ENCODE measurements around the gene WNT5B. TPM values are rescaled to one million over a fixed set of nuclear protein-coding genes. Genes with fewer than 3 reads are reported as not detected.
A peak's percentile ranks its signal among the peaks of the same experiment; 100 is the strongest.

The WNT5B gene
- total and polyA plus RNA-seq, 9 of the 15 experiments (the other 6 are each of a cell fraction or from before 2014, with no cell fraction given): 0.42 to 16.8 (median 5.4) TPM

DNA sequence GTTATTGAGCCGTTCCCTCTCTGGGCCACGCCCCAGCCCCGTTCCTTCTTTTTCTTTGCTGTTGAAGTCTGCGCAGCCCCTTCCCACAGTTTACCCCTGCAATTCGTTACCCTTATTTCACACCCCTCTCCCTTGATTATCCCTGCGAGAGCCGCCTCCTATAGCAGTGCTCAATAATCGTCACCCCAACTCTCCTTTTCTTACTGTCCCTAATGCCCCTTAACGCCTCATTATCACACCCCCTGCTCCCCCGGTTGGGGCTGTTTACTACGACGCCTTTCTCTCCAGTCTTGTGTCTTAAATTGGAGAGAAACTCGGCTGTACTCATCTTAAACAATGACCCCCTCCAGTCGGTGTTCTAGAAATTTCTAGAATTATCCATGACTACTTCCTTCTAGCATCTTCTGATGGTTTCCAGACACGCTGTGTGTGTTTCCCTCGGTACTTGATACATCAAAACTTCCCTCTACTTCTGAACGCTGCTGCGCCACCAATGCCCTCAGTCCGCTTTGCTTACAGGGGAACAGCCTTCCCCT, 33.9 kb upstream of the WNT5B start (continued):
- no peak for TF ChIP-seq ZNF408 (CRISPR knock-in tag; IDR thresholded peaks at IDR 0.05; ENCODE audit: low read depth)
- TF ChIP-seq TCFL5 (CRISPR knock-in tag; conservative IDR thresholded peaks at IDR 0.05): no peak
- TF ChIP-seq, protein P1, sequence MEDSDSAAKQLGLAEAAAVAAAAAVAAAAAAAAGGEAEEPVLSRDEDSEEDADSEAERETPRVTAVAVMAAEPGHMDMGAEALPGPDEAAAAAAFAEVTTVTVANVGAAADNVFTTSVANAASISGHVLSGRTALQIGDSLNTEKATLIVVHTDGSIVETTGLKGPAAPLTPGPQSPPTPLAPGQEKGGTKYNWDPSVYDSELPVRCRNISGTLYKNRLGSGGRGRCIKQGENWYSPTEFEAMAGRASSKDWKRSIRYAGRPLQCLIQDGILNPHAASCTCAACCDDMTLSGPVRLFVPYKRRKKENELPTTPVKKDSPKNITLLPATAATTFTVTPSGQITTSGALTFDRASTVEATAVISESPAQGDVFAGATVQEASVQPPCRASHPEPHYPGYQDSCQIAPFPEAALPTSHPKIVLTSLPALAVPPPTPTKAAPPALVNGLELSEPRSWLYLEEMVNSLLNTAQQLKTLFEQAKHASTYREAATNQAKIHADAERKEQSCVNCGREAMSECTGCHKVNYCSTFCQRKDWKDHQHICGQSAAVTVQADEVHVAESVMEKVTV (CRISPR knock-in tag; IDR thresholded peaks at IDR 0.05): no peak
- TF ChIP-seq, protein P2, sequence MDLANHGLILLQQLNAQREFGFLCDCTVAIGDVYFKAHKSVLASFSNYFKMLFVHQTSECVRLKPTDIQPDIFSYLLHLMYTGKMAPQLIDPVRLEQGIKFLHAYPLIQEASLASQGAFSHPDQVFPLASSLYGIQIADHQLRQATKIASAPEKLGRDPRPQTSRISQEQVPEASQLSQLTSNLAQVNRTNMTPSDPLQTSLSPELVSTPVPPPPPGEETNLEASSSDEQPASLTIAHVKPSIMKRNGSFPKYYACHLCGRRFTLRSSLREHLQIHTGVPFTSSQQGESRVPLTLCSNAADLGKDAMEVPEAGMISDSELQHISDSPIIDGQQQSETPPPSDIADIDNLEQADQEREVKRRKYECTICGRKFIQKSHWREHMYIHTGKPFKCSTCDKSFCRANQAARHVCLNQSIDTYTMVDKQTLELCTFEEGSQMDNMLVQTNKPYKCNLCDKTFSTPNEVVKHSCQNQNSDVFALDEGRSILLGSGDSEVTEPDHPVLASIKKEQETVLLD (IDR thresholded peaks at IDR 0.05): peak; percentile 39; the same call in 1 of the 2 replicates
- TF ChIP-seq SMARCE1 (IDR thresholded peaks at IDR 0.05): 0 out of 2 replicates have a peak, but pooled peaks have one; percentile 46
- TF ChIP-seq, protein P3, sequence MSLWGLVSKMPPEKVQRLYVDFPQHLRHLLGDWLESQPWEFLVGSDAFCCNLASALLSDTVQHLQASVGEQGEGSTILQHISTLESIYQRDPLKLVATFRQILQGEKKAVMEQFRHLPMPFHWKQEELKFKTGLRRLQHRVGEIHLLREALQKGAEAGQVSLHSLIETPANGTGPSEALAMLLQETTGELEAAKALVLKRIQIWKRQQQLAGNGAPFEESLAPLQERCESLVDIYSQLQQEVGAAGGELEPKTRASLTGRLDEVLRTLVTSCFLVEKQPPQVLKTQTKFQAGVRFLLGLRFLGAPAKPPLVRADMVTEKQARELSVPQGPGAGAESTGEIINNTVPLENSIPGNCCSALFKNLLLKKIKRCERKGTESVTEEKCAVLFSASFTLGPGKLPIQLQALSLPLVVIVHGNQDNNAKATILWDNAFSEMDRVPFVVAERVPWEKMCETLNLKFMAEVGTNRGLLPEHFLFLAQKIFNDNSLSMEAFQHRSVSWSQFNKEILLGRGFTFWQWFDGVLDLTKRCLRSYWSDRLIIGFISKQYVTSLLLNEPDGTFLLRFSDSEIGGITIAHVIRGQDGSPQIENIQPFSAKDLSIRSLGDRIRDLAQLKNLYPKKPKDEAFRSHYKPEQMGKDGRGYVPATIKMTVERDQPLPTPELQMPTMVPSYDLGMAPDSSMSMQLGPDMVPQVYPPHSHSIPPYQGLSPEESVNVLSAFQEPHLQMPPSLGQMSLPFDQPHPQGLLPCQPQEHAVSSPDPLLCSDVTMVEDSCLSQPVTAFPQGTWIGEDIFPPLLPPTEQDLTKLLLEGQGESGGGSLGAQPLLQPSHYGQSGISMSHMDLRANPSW (CRISPR knock-in tag; IDR thresholded peaks at IDR 0.05): no peak
- TF ChIP-seq, protein P4, sequence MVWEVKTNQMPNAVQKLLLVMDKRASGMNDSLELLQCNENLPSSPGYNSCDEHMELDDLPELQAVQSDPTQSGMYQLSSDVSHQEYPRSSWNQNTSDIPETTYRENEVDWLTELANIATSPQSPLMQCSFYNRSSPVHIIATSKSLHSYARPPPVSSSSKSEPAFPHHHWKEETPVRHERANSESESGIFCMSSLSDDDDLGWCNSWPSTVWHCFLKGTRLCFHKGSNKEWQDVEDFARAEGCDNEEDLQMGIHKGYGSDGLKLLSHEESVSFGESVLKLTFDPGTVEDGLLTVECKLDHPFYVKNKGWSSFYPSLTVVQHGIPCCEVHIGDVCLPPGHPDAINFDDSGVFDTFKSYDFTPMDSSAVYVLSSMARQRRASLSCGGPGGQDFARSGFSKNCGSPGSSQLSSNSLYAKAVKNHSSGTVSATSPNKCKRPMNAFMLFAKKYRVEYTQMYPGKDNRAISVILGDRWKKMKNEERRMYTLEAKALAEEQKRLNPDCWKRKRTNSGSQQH (CRISPR knock-in tag; IDR thresholded peaks at IDR 0.05): no peak
- no peak for TF ChIP-seq ZNF699 (CRISPR knock-in tag; IDR thresholded peaks at IDR 0.05; ENCODE audit: insufficient replicate concordance)
- TF ChIP-seq MEF2D (tag; conservative IDR thresholded peaks at IDR 0.05; ENCODE audit: low read depth): no peak
- 0 out of 2 replicates have a peak, but pooled peaks have one; percentile 48 for TF ChIP-seq HLTF (IDR thresholded peaks at IDR 0.05)
- no peak for TF ChIP-seq SRF (CRISPR knock-in tag; IDR thresholded peaks at IDR 0.05)
- TF ChIP-seq, protein P5, sequence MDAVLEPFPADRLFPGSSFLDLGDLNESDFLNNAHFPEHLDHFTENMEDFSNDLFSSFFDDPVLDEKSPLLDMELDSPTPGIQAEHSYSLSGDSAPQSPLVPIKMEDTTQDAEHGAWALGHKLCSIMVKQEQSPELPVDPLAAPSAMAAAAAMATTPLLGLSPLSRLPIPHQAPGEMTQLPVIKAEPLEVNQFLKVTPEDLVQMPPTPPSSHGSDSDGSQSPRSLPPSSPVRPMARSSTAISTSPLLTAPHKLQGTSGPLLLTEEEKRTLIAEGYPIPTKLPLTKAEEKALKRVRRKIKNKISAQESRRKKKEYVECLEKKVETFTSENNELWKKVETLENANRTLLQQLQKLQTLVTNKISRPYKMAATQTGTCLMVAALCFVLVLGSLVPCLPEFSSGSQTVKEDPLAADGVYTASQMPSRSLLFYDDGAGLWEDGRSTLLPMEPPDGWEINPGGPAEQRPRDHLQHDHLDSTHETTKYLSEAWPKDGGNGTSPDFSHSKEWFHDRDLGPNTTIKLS (IDR thresholded peaks at IDR 0.05; ENCODE audit: borderline replicate concordance, low read depth): 0 out of 2 replicates have a peak, but pooled peaks have one; percentile 10
- TF ChIP-seq RAD21 (CRISPR knock-in tag; conservative IDR thresholded peaks at IDR 0.05 in 1 of 2, IDR thresholded peaks at IDR 0.05 in 1 of 2): no peak
- TF ChIP-seq TEAD2 (tag; IDR thresholded peaks at IDR 0.05): no peak
- TF ChIP-seq, protein P6, sequence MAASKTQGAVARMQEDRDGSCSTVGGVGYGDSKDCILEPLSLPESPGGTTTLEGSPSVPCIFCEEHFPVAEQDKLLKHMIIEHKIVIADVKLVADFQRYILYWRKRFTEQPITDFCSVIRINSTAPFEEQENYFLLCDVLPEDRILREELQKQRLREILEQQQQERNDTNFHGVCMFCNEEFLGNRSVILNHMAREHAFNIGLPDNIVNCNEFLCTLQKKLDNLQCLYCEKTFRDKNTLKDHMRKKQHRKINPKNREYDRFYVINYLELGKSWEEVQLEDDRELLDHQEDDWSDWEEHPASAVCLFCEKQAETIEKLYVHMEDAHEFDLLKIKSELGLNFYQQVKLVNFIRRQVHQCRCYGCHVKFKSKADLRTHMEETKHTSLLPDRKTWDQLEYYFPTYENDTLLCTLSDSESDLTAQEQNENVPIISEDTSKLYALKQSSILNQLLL (CRISPR knock-in tag; IDR thresholded peaks at IDR 0.05; ENCODE audit: borderline replicate concordance): no peak
- TF ChIP-seq MIER1 (IDR thresholded peaks at IDR 0.05; ENCODE audit: low read depth): no peak
- TF ChIP-seq ARNT (IDR thresholded peaks at IDR 0.05): peak in 1 of 2 experiments; percentile 98; a peak in 2 of 4 replicates

Measured in K562 (cell line).